ENCODE measurements around the gene TMOD1. TPM values are rescaled to one million over a fixed set of nuclear protein-coding genes. Genes with fewer than 3 reads are reported as not detected.

Gene TMOD1
- total and polyA plus RNA-seq, 9 of the 15 experiments (the other 6 are each of a cell fraction or from before 2014, with no cell fraction given), result 7.1 to 41.2 (median 14.2) TPM

DNA sequence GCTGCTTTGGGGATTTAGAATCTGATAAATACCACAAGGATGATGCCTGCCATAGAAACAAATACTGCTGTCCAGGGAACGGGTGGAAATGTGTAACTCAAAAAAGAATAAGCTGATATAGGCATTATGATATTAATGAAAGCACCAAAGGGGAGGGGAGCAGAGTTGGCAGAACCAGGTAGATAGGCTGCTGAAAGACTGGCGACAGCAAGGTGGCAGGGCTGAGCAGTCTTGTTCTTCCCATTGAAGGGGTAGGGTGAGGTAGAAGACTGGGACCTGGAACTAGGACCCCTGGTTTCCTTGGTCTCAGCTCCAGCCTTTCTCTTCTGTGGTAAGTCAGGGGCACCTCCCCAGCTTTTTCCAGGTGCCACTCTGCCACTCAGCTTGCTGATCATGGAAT is 31.4 kb upstream of the TMOD1 start:
- Histone ChIP-seq H2AFZ (ENCODE audit: low read depth, low read length) (no peak overlapping the region), H3K27me3 (ENCODE audit: control insufficient read depth in 2 of 2, insufficient read depth in 2 of 2, low read length in 2 of 2) (no peaks in the 10 kb centered on the region), H3K79me2 (ENCODE audit: control insufficient read depth, insufficient read depth, low read length) (no peaks in the 10 kb centered on the region), H3K36me3 (ENCODE audit: control insufficient read depth, insufficient read depth, low read length) (no peaks in the 10 kb centered on the region), H3K4me3 (no peak overlapping the region), H4K20me1 (replicated peaks; ENCODE audit: control insufficient read depth, insufficient read depth, low read length) (no peaks in the 10 kb centered on the region), H3K27ac (ENCODE audit: extremely low read depth, low read depth, low read length) (no peak overlapping the region), H3K4me1 (replicated peaks in 1 of 2; ENCODE audit: control insufficient read depth in 2 of 2, insufficient read depth in 2 of 2, low read length in 2 of 2) (peaks cover 0 to 8% of the 10 kb centered on the region in 2 experiments; a peak in 2 of 5 replicates), H3K4me2 (ENCODE audit: insufficient read depth, low read length) (no peak overlapping the region), H3K9me1 (ENCODE audit: control insufficient read depth, insufficient read depth, low read length) (no peaks in the 10 kb centered on the region), H3K9ac (ENCODE audit: insufficient read depth in 1 of 2, low read depth in 2 of 2, low read length in 2 of 2) (no peak overlapping the region), H3K9me3 (replicated peaks; ENCODE audit: control insufficient read depth, insufficient read depth, low read depth, low read length) (no peaks in the 10 kb centered on the region)
- no TSS peak for BruUV-seq (replicated peaks)
- in situ Hi-C loops (cut with MboI), result no loop called here
- POLR2A ChIA-PET, result interaction anchor here (0.6 to 1.7 kb wide), 8 partner anchors 10 to 370 kb away, joined by 3 to 8 read pairs (median 3); no protein-coding TSS in a partner anchor
- DNase-seq (ENCODE audit: extremely low read depth in 1 of 4, low spot score in 3 of 4) (peak in 1 of 4 experiments; percentile 15), ATAC-seq (0 out of 3 replicates have a peak, but pooled peaks have one; percentile 35), FAIRE-seq (no peak)
- peak in 1 of 2 experiments; percentile 46; a peak in 2 of 4 replicates for TF ChIP-seq RAD21 (CRISPR knock-in tag; conservative IDR thresholded peaks at IDR 0.05 in 1 of 2, IDR thresholded peaks at IDR 0.05 in 1 of 2)
- TF ChIP-seq, protein P1, sequence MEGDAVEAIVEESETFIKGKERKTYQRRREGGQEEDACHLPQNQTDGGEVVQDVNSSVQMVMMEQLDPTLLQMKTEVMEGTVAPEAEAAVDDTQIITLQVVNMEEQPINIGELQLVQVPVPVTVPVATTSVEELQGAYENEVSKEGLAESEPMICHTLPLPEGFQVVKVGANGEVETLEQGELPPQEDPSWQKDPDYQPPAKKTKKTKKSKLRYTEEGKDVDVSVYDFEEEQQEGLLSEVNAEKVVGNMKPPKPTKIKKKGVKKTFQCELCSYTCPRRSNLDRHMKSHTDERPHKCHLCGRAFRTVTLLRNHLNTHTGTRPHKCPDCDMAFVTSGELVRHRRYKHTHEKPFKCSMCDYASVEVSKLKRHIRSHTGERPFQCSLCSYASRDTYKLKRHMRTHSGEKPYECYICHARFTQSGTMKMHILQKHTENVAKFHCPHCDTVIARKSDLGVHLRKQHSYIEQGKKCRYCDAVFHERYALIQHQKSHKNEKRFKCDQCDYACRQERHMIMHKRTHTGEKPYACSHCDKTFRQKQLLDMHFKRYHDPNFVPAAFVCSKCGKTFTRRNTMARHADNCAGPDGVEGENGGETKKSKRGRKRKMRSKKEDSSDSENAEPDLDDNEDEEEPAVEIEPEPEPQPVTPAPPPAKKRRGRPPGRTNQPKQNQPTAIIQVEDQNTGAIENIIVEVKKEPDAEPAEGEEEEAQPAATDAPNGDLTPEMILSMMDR (IDR thresholded peaks at IDR 0.05 in 2 of 3, conservative IDR thresholded peaks at IDR 0.05 in 1 of 3; ENCODE audit: insufficient read depth in 2 of 3, low read depth in 1 of 3, low read length in 3 of 3), result peak; percentile 31 to 44 (median 39); a peak in 4 of 6 replicates
- TF ChIP-seq, protein P2, sequence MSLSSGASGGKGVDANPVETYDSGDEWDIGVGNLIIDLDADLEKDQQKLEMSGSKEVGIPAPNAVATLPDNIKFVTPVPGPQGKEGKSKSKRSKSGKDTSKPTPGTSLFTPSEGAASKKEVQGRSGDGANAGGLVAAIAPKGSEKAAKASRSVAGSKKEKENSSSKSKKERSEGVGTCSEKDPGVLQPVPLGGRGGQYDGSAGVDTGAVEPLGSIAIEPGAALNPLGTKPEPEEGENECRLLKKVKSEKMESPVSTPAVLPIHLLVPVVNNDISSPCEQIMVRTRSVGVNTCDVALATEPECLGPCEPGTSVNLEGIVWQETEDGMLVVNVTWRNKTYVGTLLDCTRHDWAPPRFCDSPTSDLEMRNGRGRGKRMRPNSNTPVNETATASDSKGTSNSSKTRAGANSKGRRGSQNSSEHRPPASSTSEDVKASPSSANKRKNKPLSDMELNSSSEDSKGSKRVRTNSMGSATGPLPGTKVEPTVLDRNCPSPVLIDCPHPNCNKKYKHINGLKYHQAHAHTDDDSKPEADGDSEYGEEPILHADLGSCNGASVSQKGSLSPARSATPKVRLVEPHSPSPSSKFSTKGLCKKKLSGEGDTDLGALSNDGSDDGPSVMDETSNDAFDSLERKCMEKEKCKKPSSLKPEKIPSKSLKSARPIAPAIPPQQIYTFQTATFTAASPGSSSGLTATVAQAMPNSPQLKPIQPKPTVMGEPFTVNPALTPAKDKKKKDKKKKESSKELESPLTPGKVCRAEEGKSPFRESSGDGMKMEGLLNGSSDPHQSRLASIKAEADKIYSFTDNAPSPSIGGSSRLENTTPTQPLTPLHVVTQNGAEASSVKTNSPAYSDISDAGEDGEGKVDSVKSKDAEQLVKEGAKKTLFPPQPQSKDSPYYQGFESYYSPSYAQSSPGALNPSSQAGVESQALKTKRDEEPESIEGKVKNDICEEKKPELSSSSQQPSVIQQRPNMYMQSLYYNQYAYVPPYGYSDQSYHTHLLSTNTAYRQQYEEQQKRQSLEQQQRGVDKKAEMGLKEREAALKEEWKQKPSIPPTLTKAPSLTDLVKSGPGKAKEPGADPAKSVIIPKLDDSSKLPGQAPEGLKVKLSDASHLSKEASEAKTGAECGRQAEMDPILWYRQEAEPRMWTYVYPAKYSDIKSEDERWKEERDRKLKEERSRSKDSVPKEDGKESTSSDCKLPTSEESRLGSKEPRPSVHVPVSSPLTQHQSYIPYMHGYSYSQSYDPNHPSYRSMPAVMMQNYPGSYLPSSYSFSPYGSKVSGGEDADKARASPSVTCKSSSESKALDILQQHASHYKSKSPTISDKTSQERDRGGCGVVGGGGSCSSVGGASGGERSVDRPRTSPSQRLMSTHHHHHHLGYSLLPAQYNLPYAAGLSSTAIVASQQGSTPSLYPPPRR (CRISPR knock-in tag; IDR thresholded peaks at IDR 0.05; ENCODE audit: borderline replicate concordance), result no peak
- 0 out of 2 replicates have a peak, but pooled peaks have one; percentile 8 for TF ChIP-seq ZNF316 (IDR thresholded peaks at IDR 0.05)
- 54% methylated on average over 2 of the region's 2 CpGs for WGBS (ENCODE audit: insufficient coverage, low coverage, missing lambda C conversion rate)
- CTCF ChIA-PET (ENCODE audit: low intra/inter-chr PET ratio), result interaction anchor here (1.7 to 5.0 kb wide), 3 partner anchors 128 to 145 kb away, joined by 3 to 53 read pairs (median 10); no protein-coding TSS in a partner anchor
- intact Hi-C loops (cut with micrococcal nuclease), result loop anchor here (1.0 kb wide), 1 partner anchor 31 kb away; the partner anchor contains the start of gene TMOD1

Data from K562 (cell line).